GM19043 (cell line): ENCODE results near the gene ABHD17A.
"Not testable (repeated sequence)": the region's sequence is repeated elsewhere in the genome, so short reads cannot be mapped to it uniquely, and the experiment has no call there.

Experiments used
- ATAC-seq: cut with Tn5 transposase; IDR thresholded peaks from one replicate; pipeline ENCODE4 v1.9.1; 2021; ENCODE audit warnings: low read depth; ENCODE audit not compliant: unreplicated experiment

The ABHD17A gene

GRCh38 chr19:1882089-1882785 lies 3.1 kb downstream of the ABHD17A start:
- ATAC-seq: no peak

DNA sequence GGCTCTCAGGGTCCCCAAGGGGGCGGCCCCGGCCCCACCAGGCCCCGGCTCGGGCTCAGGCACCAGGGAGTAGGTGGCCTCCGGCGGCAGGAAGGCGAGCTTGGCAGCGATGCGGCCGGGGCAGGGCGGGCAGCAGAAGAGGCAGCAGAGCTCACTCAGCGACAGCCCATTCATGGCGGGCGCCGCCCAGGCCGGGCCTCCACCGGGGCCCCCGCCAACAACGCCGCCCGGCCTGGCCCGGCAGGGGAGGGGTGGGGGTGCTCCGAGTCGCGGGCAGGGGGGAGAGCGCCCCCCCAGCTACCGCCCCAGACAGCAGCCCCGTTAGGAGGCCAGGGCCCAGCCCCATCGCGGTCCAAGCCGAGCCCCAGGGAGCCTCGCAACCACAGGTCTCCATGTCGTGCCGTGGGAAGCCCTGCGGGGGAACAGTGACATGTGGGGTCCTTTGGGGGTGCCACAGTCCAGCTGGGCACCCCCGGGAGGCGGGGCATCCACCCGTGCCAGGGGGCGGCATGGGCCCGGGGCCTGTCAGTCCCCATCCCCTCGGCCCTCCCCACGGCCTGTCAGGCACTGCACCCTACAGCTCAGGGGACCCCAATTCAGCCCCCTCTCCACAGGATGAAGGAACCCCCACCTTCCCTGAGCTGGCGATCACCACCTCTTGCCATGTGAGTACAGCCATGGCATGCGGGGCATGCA lies 3.8 kb downstream of the ABHD17A start:
- ATAC-seq: not testable (repeated sequence)

GRCh38 chr19:1880611-1881392 lies 4.5 kb downstream of the ABHD17A start:
- no peak for ATAC-seq

DNA sequence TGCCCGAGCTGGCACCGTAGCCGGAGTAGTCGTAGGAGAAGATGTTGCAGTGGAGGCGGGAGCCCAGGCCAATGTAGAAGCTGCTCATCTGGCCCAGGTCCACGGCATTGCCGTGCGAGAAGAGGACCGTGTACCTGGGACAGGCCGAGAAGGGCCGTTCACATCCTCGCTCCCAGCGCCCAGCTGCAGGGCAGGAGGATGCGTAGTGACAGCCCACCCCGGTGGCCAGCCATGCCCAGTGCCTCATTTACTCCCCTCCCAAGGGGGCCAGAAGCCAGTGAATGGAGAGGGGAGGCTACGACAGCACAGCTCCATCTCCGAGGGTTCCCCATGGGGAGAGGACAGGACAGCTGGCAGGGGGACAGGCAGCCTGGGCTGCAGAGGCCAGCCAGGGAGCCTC lies 5.3 kb downstream of the ABHD17A start:
- not testable (repeated sequence) for ATAC-seq

- ATAC-seq: not testable (repeated sequence)
These were observed 6.7 kb downstream of the ABHD17A start for GRCh38 chr19:1878583-1878982.

- ATAC-seq: not testable (repeated sequence)
These were observed 8.0 kb downstream of the ABHD17A start for GRCh38 chr19:1877280-1877660.

- ATAC-seq: not testable (repeated sequence)
These were observed 8.6 kb downstream of the ABHD17A start for GRCh38 chr19:1876496-1877279.

- ATAC-seq: peak; percentile 92
These were observed 9.4 kb downstream of the ABHD17A start for GRCh38 chr19:1875646-1876495.

DNA sequence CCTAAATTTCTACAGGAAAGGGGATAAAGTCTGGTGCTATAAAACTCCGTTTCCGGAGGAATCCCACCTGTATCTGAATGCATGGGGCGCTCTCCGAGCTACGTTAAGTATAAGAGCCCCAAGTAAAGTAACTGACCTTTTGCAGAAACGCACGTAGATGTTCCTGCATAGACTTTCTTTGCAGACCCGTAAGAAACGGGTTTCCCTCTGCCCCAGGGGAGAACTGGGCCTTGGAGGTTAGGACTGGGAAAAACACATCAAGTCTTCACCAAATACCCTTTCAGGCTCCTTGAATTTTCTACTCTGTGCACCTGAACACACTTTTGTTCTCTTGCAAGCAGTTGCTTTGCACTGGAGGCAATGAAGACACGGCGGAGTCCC lies 10.0 kb downstream of the ABHD17A start:
- ATAC-seq: not testable (repeated sequence)

DNA sequence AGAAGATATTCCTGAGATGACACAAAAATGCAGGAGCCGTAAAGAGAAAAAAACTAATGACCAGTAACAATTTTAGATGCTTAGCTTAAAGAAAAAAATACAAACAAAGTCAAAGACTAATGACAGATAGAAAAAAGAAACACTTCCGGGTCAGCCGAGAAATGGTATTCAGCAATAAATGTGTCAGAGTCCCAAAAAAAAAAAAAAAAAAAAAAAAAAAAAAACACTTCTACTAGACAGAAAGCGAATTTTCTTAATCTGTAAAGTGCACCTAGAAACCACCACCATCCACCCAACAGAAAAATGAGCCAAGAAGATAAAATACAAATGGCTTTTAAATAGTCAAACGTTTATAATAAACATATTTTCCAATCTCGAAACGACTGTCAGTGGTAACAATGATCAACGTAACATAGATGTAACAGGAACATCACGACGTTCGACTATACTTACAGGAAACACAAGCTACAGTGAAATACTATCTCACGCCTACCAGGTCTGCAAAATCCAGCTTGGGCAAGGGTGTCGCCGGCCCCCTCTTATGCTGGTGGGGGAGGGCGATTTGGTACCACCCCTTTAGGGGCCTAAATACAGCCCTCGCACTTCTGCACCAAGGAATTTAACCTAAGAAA lies 10.6 kb downstream of the ABHD17A start:
- ATAC-seq: no peak

- ATAC-seq: no peak
These were observed 11.5 kb downstream of the ABHD17A start for GRCh38 chr19:1873524-1874473.

GRCh38 chr19:1872807-1873523 lies 12.3 kb downstream of the ABHD17A start:
- ATAC-seq: no peak

- ATAC-seq: no peak
These were observed 13.7 kb downstream of the ABHD17A start for GRCh38 chr19:1871630-1872029.

DNA sequence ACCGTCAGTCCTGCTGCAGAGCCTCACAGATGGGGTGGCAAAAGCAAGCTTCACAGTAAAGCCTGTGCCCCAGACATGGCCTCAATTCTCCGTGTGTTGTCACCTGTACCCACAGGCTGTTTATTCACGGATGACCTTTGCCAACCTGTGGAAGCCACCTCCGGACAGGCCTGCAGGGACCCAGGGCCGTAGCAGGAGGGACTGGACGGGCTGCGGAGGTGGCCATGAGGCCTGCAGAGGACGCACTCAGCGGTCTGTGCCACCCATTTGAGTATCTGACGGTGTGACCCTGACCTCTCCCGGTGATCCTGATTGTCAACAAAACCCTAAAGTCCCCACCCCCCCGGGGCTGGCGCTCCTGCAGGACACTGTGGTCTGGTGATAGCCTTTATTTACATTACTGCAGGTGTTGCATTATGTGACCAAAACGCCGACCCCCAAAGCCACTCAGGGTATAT lies 14.1 kb downstream of the ABHD17A start:
- ATAC-seq: no peak

GRCh38 chr19:1868971-1869370 lies 16.3 kb downstream of the ABHD17A start:
- no peak for ATAC-seq

DNA sequence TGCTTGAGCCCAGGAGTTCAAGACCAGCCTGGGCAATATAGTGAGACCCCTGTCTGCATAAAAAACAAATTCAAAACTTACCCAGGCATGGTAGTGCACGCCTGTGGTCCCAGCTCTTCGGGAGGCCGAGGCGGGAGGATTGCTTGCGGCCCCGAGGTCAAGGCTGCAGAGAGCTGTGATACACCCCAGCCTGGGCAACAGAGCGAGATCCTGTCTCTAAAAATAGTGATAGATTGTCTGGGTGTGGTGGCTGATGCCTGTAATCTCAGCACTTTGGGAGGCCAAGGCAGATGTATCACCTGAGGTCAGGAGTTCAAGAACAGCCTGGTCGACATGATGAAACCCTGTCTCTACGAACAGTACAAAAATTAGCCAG lies 18.0 kb downstream of the ABHD17A start:
- no peak for ATAC-seq

DNA sequence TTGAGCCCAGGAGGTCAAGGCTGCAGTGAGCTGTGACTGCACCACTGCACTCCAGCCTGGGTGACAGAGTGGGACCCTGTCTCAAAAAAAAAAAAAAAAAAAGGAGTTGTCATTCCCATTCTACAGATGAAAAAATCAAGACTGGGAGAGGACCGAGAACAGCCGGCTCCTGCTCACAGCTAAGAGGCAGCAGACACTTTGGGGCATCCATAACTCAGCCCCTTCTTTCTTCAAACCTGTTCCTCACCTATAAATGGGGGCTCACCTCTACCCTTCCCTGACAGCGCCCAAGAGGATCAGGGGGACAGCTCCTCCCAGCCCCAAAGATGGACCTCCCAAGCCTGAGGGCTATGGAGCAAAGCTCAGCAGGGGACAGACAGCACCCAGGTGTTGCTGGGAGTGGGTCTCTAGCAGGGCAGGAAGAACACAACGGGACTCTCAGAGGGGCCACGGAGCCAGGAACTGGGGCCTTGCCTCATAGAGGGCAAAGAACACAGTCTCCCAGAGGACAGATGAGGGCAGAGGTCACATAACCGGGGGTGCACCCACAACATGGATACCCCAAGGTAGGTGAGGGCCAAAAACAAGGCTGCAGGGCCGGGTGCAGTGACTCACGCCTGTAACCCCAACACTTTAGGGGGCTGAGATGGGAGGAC lies 18.5 kb downstream of the ABHD17A start:
- no peak for ATAC-seq
